HCT116 (cell line): ENCODE results near the gene ATG16L2.

Source experiments
- CEBPB ChIP-seq: IDR thresholded peaks from 2 replicates; pipeline ENCODE4 v1.6.1; 2012; ENCODE audit warnings: low read depth
- CTCF ChIP-seq, 3 experiments: fragments of 200-600 bp in 1 of 3; sonication (generic) in 1 of 3; IDR thresholded peaks in 2 of 3; conservative IDR thresholded peaks in 1 of 3; 2 replicates each; pipeline ENCODE4 v1.5.1; 2012 to 2017; ENCODE audit warnings: low read depth in 2 of 3, low read length in 2 of 3, antibody characterized with exemption in 1 of 3, borderline replicate concordance in 1 of 3, control low read depth in 1 of 3, mild to moderate bottlenecking in 1 of 3, mixed read lengths in 1 of 3, mixed run types in 1 of 3, moderate library complexity in 1 of 3; ENCODE audit not compliant: insufficient read depth in 1 of 3
- JUND ChIP-seq: IDR thresholded peaks from 2 replicates; pipeline ENCODE4 v1.6.1; 2012
- POLR2A ChIP-seq: IDR thresholded peaks from 2 replicates; pipeline ENCODE4 v1.7.0; 2011; ENCODE audit warnings: borderline replicate concordance; ENCODE audit not compliant: insufficient read depth, insufficient read length; ENCODE audit errors: extremely low read depth
- POLR2AphosphoS5 ChIP-seq: IDR thresholded peaks from 2 replicates; pipeline ENCODE4 v1.6.1; 2011; ENCODE audit warnings: mild to moderate bottlenecking, low read depth, low read length, moderate library complexity
- SIN3A ChIP-seq: IDR thresholded peaks from 2 replicates; pipeline ENCODE4 v1.6.1; 2012; ENCODE audit warnings: low read depth
- TCF7L2 ChIP-seq: IDR thresholded peaks from 2 replicates; pipeline ENCODE4 v1.7.0; 2011; ENCODE audit warnings: borderline replicate concordance, inconsistent platforms; ENCODE audit not compliant: insufficient read depth, insufficient read length; ENCODE audit errors: extremely low read depth
- ZFX ChIP-seq: fragments of 450-650 bp; IDR thresholded peaks from 2 replicates; pipeline ENCODE4 v1.6.1; 2017

GRCh38 chr11:72860592-72860991 lies 46.4 kb downstream of the ATG16L2 start:
- TF ChIP-seq POLR2AphosphoS5, result no peak
- no peak for TF ChIP-seq CTCF (IDR thresholded peaks at IDR 0.05 in 2 of 3, conservative IDR thresholded peaks at IDR 0.05 in 1 of 3; ENCODE audit: borderline replicate concordance in 1 of 3, insufficient read depth in 1 of 3, low read depth in 2 of 3, low read length in 2 of 3)
- TF ChIP-seq TCF7L2, result no peak
- TF ChIP-seq JUND, result no peak
- TF ChIP-seq ZFX, result no peak
- no peak for TF ChIP-seq POLR2A
- no peak for TF ChIP-seq SIN3A
- TF ChIP-seq CEBPB, result no peak
